BE2C (cell line): ENCODE results near the gene LRRFIP1.
A peak's percentile ranks its signal among the peaks of the same experiment; 100 is the strongest.

Source experiments
- DNase-seq: peaks from one replicate; pipeline ENCODE4 v3.0.0-alpha.2; 2020
- H3K27me3 ChIP-seq: fragments of 250-450 bp; sonication (Bioruptor Pico); 2 replicates; pipeline ENCODE4 v1.5.1; 2020; ENCODE audit warnings: mild to moderate bottlenecking
- H3K36me3 ChIP-seq: fragments of 250-450 bp; sonication (Bioruptor Pico); 2 replicates; pipeline ENCODE4 v1.5.1; 2020; ENCODE audit warnings: mild to moderate bottlenecking
- H3K4me1 ChIP-seq: fragments of 250-450 bp; sonication (Bioruptor Pico); 2 replicates; pipeline ENCODE4 v1.5.1; 2020
- H3K4me3 ChIP-seq: 2 replicates; pipeline ENCODE4 v1.5.1; 2011; ENCODE audit warnings: low read depth, low read length
- H3K9me3 ChIP-seq: fragments of 250-450 bp; sonication (Bioruptor Pico); 2 replicates; pipeline ENCODE4 v1.5.1; 2020
- TF ChIP-seq, protein P1 (sequence below): IDR thresholded peaks from 2 replicates; pipeline ENCODE4 v1.5.1; 2012; ENCODE audit warnings: mild to moderate bottlenecking, low read depth, low read length

The LRRFIP1 gene

DNA sequence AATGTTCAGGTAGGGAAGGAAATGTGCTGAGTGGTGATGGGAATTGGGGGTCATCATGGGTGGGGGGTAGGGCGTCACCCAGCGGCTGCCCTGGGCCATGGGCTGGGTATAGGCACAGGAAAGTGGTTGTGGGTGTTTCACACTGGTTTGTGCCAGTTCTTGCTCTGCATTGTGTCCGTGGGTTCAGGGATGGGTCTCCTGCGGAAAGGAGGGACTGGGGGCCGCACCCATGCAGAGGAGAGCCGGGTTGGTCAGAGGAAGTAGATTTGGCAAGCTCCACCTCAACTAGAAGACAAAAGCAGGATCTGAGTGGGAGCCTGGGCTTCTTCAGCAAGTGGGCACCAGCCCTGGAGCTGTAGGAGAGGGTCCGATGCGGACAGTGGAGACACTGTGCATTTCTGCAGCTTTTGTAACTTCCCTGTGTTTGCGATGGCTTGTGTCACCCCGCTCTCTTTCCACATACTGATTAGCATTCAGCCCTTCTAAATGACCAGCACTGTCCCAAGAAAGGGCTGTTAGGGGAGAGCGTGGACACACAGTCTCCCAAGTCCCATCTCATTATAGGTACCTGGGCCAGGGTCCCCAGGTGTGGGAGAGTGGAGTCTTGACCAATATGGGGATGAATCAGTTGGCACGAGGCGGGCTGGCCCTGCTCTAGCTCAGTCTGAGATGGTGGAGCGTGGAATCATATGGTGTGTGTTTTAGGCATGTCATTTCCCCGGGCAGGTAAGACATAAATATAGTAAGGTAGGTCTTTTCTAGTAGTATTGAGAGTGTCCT is 67.2 kb downstream of the LRRFIP1 start:
- Histone ChIP-seq H3K9me3 (no peaks in the 10 kb centered on the region), H3K36me3 (no peaks in the 10 kb centered on the region), H3K27me3 (no peaks in the 10 kb centered on the region), H3K4me3 (peak overlapping the region; percentile 90), H3K4me1 (peaks cover 35% of the 10 kb centered on the region)
- no peak for DNase-seq
- TF ChIP-seq, protein P1, sequence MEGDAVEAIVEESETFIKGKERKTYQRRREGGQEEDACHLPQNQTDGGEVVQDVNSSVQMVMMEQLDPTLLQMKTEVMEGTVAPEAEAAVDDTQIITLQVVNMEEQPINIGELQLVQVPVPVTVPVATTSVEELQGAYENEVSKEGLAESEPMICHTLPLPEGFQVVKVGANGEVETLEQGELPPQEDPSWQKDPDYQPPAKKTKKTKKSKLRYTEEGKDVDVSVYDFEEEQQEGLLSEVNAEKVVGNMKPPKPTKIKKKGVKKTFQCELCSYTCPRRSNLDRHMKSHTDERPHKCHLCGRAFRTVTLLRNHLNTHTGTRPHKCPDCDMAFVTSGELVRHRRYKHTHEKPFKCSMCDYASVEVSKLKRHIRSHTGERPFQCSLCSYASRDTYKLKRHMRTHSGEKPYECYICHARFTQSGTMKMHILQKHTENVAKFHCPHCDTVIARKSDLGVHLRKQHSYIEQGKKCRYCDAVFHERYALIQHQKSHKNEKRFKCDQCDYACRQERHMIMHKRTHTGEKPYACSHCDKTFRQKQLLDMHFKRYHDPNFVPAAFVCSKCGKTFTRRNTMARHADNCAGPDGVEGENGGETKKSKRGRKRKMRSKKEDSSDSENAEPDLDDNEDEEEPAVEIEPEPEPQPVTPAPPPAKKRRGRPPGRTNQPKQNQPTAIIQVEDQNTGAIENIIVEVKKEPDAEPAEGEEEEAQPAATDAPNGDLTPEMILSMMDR = no peak

DNA sequence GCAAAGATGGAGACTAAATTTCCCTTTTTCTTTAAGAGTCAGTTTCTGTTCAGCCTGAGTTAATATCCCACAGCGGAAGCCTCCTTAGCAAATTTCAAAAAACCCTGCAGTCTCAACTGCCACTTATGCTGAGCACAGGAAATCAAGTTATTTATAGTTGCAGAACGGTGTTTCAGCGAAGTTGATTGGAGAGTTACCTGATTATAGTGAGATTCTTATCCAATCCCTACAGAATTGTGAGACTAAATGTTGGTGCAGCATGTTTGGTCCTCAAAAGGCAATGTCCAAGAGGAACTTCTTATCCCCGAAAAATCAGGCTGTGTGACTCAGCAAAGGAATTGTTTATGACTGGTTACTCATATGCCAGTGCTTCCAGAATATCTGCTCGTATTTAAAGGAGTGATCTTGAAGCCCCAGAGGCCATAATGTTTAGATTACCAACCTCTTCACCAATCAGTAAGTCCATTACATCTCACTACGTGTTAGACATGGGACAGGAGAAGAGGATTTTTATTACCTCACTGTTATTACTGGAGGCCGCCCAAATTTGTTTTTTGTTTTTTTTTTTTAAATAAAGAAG is 67.9 kb downstream of the LRRFIP1 start:
- Histone ChIP-seq H3K9me3 (no peaks in the 10 kb centered on the region), H3K27me3 (no peaks in the 10 kb centered on the region), H3K4me1 (peaks cover 37% of the 10 kb centered on the region), H3K36me3 (no peaks in the 10 kb centered on the region), H3K4me3 (peak overlapping the region; percentile 17; the same call in 1 of the 2 replicates)
- no peak for DNase-seq
- TF ChIP-seq, protein P1 = no peak

DNA sequence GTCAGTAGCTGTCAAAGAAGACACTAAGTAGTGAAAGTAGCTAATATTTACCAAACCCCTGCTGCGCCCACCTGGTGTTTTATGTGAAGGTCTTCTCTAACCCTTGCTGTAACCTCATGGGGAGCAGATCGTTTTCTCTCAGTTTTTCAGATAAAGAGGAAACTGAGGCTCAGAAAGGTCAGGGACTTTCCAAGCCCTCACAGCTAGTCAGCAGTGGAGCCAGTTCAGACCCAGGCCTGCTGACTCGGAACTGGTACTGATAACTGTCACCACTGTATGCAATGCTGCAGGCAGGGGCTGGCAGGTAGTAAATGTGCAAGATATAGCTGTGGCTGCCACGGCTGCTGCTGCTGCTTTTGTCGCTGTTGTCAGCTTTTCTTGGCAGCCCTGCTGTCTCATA is 69.1 kb downstream of the LRRFIP1 start:
- DNase-seq = no peak
- no peak overlapping the region for H3K4me3 ChIP-seq

DNA sequence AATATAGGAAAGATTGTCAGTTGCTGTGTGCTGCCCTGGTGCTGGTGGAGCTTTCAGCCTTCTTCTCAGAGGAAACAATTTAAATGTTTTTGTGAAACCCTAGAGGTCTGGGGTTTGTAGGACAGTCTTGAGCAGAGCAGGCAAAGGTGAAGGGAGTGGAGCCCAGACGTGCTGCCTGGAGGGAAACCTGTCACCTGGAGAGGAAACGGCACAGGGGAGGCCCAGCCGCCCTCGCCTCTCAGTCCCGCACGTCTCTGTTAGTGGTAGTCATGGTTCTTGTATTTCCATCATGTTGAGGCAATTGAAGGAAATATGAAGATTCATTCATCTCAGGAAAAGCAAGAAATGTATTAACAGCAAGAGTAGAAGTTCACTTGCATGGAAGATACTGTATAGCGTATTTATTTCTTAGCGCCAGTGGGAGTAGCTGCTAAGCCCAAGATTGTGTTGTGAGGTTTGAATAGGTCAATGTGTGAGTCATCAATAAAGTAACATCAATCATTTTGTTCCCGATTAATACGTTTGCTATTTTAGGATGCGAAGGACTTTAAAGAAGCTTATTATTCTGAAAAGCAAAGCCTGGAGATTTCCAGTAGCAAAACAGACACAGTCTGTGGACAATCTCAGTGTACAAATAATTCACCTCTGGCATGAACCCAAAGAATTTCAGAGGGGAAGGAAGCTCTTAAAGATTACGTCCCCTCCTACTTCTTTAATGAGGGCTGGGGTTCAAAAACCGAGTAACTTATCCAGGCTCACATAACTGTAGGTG is 70.4 kb downstream of the LRRFIP1 start:
- TF ChIP-seq, protein P1 = no peak
- Histone ChIP-seq H3K4me3 (no peak overlapping the region), H3K4me1 (peaks cover 57% of the 10 kb centered on the region), H3K9me3 (no peaks in the 10 kb centered on the region), H3K36me3 (no peaks in the 10 kb centered on the region), H3K27me3 (no peaks in the 10 kb centered on the region)
- no peak for DNase-seq

More for the DNA sequence above, 69.1 kb downstream of the LRRFIP1 start:
- Histone ChIP-seq H3K27me3 (no peaks in the 10 kb centered on the region), H3K36me3 (no peaks in the 10 kb centered on the region), H3K9me3 (no peaks in the 10 kb centered on the region), H3K4me1 (peaks cover 49% of the 10 kb centered on the region)
- TF ChIP-seq, protein P1 = no peak

DNA sequence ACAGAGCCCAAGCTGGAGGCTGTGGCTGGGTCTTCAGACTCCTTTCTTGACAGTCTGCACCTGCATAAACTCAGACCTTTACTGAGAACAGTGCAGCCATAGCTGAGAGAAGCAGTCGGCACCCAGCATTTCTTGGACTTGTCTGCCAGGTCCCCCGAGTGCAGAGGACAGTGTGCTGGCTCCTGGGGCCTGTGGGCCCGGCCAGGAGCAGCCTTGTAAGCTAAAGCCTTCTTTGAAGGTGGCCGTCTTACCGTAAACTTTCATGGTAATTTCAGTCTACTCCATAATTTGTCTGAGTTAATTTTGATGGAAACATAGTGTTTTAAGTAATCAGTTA is 70.9 kb downstream of the LRRFIP1 start:
- Histone ChIP-seq H3K9me3 (no peaks in the 10 kb centered on the region), H3K4me3 (no peak overlapping the region), H3K36me3 (no peaks in the 10 kb centered on the region), H3K27me3 (no peaks in the 10 kb centered on the region), H3K4me1 (peaks cover 59% of the 10 kb centered on the region)
- no peak for DNase-seq
- TF ChIP-seq, protein P1 = no peak
